ENCODE results near the gene LIX1L.

- TF ChIP-seq CTCF (IDR thresholded peaks at IDR 0.05), result no peak
- no peak for TF ChIP-seq EZH2phosphoT487 (IDR thresholded peaks at IDR 0.05)
- no peak for TF ChIP-seq EZH2 (IDR thresholded peaks at IDR 0.05)
These were observed 36.7 kb upstream of the LIX1L start for GRCh38 chr1:145994391-145995120.
